Hematopoietic multipotent progenitor cell treated with erythropoietin and hydrocortisone succinate and interleukin-3 and kit ligand, for 17 days (in vitro differentiated cells): Measurements from ENCODE around the gene IFNA17.
"Not testable (repeated sequence)": the region's sequence is repeated elsewhere in the genome, so short reads cannot be mapped to it uniquely, and the experiment has no call there.

Experiments used
- DNase-seq: peaks from one replicate; pipeline ENCODE4 v3.0.0-alpha.2; 2015; ENCODE audit warnings: low spot score

The IFNA17 gene

GRCh38 chr9:21228122-21228521 lies at the start of gene IFNA17:
IFNA17 (minus strand) TSS chr9:21228222; CDS start chr9:21228173, 49 bp downstream.
- DNase-seq: no peak

GRCh38 chr9:21268347-21268657 lies 40.3 kb upstream of the IFNA17 start:
- no peak for DNase-seq

- DNase-seq: no peak
These were observed 39.7 kb upstream of the IFNA17 start for GRCh38 chr9:21267485-21268346.

- DNase-seq: no peak
These were observed 38.9 kb upstream of the IFNA17 start for GRCh38 chr9:21266733-21267484.

GRCh38 chr9:21265421-21266189 lies 37.6 kb upstream of the IFNA17 start:
- DNase-seq: no peak

GRCh38 chr9:21255538-21256212 lies 27.7 kb upstream of the IFNA17 start:
- no peak for DNase-seq

GRCh38 chr9:21252721-21253547 lies 24.9 kb upstream of the IFNA17 start:
- DNase-seq: no peak

- no peak for DNase-seq
These were observed 23.6 kb upstream of the IFNA17 start for GRCh38 chr9:21251638-21252037.

GRCh38 chr9:21251190-21251589 lies 23.2 kb upstream of the IFNA17 start:
- DNase-seq: no peak

DNA sequence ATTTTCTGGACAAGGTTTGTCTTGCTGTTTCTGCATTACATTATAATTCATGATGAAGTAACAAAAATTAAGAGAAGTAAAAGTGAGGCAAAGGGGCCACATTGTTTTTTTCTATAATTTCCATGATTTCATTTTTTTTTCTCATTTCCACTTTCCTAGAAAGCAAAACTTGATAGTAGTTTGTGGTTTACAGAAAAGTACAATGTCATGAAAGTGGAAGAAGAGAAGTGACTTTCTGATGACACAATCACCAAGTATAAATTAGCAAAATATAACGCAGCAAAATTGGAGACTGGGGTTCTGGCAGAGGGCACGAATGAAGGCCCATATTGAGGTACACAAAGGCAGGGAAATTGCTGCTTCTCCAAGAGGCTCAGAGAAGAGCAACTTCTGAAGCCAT lies 16.8 kb upstream of the IFNA17 start:
- no peak for DNase-seq

DNA sequence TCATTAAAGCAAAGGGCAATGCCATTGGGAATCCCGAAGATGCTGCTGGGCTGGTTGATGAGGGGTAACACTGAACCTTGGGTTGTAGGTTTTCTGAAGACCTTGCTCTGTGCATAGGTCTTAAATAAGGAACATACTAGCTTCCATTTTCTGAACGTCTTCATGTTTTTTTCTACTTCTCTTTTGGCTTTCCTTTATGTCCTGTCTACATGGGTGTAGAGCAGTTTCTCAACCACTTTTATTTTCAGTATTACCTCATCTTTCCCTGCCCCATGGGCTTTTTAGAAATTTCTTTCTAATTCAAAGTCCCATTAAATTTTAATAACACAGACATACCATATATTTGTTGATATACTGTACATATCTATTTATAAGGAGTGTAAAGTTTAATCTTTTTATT lies 11.9 kb upstream of the IFNA17 start, which contains the start of gene IFNA14:
Gene IFNA14, minus strand, starts transcription at position 95 of the 400 bp plus-strand sequence. Its CDS starts 70 bp downstream, at position 25.
- no peak for DNase-seq

DNA sequence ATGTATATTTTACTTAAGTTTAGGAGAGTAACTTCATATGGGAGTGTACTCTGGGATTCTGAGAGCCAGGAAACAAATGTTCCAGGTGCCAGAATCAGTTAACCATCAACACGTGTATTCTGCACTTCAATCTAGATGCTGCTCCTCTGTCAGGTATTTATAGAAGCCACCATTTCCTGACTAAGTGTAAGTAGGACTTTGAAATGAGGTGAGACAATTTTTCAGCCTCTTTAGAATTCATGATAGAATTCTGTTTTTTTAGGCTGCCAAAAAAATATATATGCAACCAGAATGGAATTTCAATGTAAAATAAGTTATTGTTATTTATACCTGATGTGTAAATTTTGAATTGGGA lies 8.3 kb upstream of the IFNA17 start:
- DNase-seq: not testable (repeated sequence)

GRCh38 chr9:21235468-21236359 lies 7.7 kb upstream of the IFNA17 start:
- DNase-seq: not testable (repeated sequence)

GRCh38 chr9:21234153-21234687 lies 6.2 kb upstream of the IFNA17 start:
- DNase-seq: no peak

GRCh38 chr9:21233258-21233657 lies 5.2 kb upstream of the IFNA17 start:
- DNase-seq: no peak

- not testable (repeated sequence) for DNase-seq
These were observed 10.8 kb downstream of the IFNA17 start, which contains the start of gene IFNA16 for GRCh38 chr9:21217211-21217610. IFNA16 (minus strand) TSS chr9:21217311; CDS start chr9:21217305, 6 bp downstream.

- not testable (repeated sequence) for DNase-seq
These were observed 14.4 kb downstream of the IFNA17 start for GRCh38 chr9:21213411-21214326.

GRCh38 chr9:21212160-21212559 lies 15.9 kb downstream of the IFNA17 start:
- DNase-seq: not testable (repeated sequence)
